ENCODE results near the gene TOMM70.

- TF ChIP-seq CTCF (IDR thresholded peaks at IDR 0.05) = no peak
- TF ChIP-seq POLR2A (IDR thresholded peaks at IDR 0.05) = no peak
Observed at GRCh38 chr3:100436951-100437350, 36.1 kb upstream of the TOMM70 start.

Measured in thyroid gland (tissue), 4 donors.